AG20443 (cell line): ENCODE data around the gene EPHB3.

Source experiments
- DNase-seq: peaks from one replicate; pipeline ENCODE4 v3.0.0; 2012; ENCODE audit warnings: low spot score, mixed read lengths

Gene EPHB3

GRCh38 chr3:184581331-184581855, 19.8 kb downstream of the EPHB3 start:
- DNase-seq: no peak

- DNase-seq: peak; percentile 91
Measured at GRCh38 chr3:184582646-184583577, 21.3 kb downstream of the EPHB3 start.

- DNase-seq: peak; percentile 77
Measured at GRCh38 chr3:184583578-184584451, 22.2 kb downstream of the EPHB3 start.

GRCh38 chr3:184584464-184584891, 22.9 kb downstream of the EPHB3 start:
- no peak for DNase-seq

- DNase-seq: no peak
Measured at GRCh38 chr3:184585545-184585944, 24.0 kb downstream of the EPHB3 start.

- no peak for DNase-seq
Measured at GRCh38 chr3:184586851-184587250, 25.3 kb downstream of the EPHB3 start.

- DNase-seq: no peak
Measured at GRCh38 chr3:184588776-184589175, 27.2 kb downstream of the EPHB3 start.

GRCh38 chr3:184590795-184591194, 29.2 kb downstream of the EPHB3 start:
- no peak for DNase-seq

- DNase-seq: no peak
Measured at GRCh38 chr3:184591789-184592188, 30.2 kb downstream of the EPHB3 start.

- DNase-seq: peak; percentile 59
Measured at GRCh38 chr3:184592371-184593219, 31.0 kb downstream of the EPHB3 start.

GRCh38 chr3:184593220-184593927, 31.8 kb downstream of the EPHB3 start:
- peak; percentile 62 for DNase-seq

GRCh38 chr3:184593928-184594303, 32.3 kb downstream of the EPHB3 start:
- DNase-seq: no peak

- DNase-seq: no peak
Measured at GRCh38 chr3:184594371-184595001, 32.9 kb downstream of the EPHB3 start.

GRCh38 chr3:184595726-184596125, 34.1 kb downstream of the EPHB3 start:
- no peak for DNase-seq

- DNase-seq: no peak
Measured at GRCh38 chr3:184596233-184596632, 34.6 kb downstream of the EPHB3 start.

GRCh38 chr3:184596886-184597575, 35.4 kb downstream of the EPHB3 start:
- no peak for DNase-seq

GRCh38 chr3:184597829-184598573, 36.4 kb downstream of the EPHB3 start:
- no peak for DNase-seq

GRCh38 chr3:184598574-184598927, 37.0 kb downstream of the EPHB3 start:
- no peak for DNase-seq

- no peak for DNase-seq
Measured at GRCh38 chr3:184599143-184599542, 37.6 kb downstream of the EPHB3 start.
